Measurements from ENCODE around the gene MGMT.

Gene MGMT

GRCh38 chr10:129495256-129495655 is 28.2 kb downstream of the MGMT start:
- no peak for DNase-seq (ENCODE audit: low read depth in 2 of 2)

- DNase-seq (ENCODE audit: low read depth in 2 of 2): no peak
Measured at GRCh38 chr10:129495698-129496097, 28.7 kb downstream of the MGMT start.

GRCh38 chr10:129497013-129497412 is 30.0 kb downstream of the MGMT start:
- no peak for DNase-seq (ENCODE audit: low read depth in 2 of 2)

GRCh38 chr10:129498680-129499079 is 31.6 kb downstream of the MGMT start:
- DNase-seq (ENCODE audit: low read depth in 2 of 2): no peak

GRCh38 chr10:129500617-129501339 is 33.7 kb downstream of the MGMT start:
- no peak for DNase-seq (ENCODE audit: low read depth in 2 of 2)

GRCh38 chr10:129501652-129502436 is 34.8 kb downstream of the MGMT start:
- no peak for DNase-seq (ENCODE audit: low read depth in 2 of 2)

- DNase-seq (ENCODE audit: low read depth in 2 of 2): no peak
Measured at GRCh38 chr10:129502448-129502847, 35.4 kb downstream of the MGMT start.

- DNase-seq (ENCODE audit: low read depth in 2 of 2): no peak
Measured at GRCh38 chr10:129505500-129506075, 38.5 kb downstream of the MGMT start.

- no peak for DNase-seq (ENCODE audit: low read depth in 2 of 2)
Measured at GRCh38 chr10:129506101-129506797, 39.2 kb downstream of the MGMT start.

- no peak for DNase-seq (ENCODE audit: low read depth in 2 of 2)
Measured at GRCh38 chr10:129507216-129507889, 40.3 kb downstream of the MGMT start.

GRCh38 chr10:129509155-129509554 is 42.1 kb downstream of the MGMT start:
- no peak for DNase-seq (ENCODE audit: low read depth in 2 of 2)

GRCh38 chr10:129509835-129510234 is 42.8 kb downstream of the MGMT start:
- DNase-seq (ENCODE audit: low read depth in 2 of 2): no peak

GRCh38 chr10:129511086-129511485 is 44.0 kb downstream of the MGMT start:
- DNase-seq (ENCODE audit: low read depth in 2 of 2): no peak

- no peak for DNase-seq (ENCODE audit: low read depth in 2 of 2)
Measured at GRCh38 chr10:129511758-129512157, 44.7 kb downstream of the MGMT start.

- DNase-seq (ENCODE audit: low read depth in 2 of 2): no peak
Measured at GRCh38 chr10:129513312-129513711, 46.3 kb downstream of the MGMT start.

- no peak for DNase-seq (ENCODE audit: low read depth in 2 of 2)
Measured at GRCh38 chr10:129514568-129515451, 47.8 kb downstream of the MGMT start.

- no peak for DNase-seq (ENCODE audit: low read depth in 2 of 2)
Measured at GRCh38 chr10:129516846-129517679, 50.0 kb downstream of the MGMT start.

- DNase-seq (ENCODE audit: low read depth in 2 of 2): peak in 1 of 2 donors; percentile 8
Measured at GRCh38 chr10:129517680-129518057, 50.6 kb downstream of the MGMT start.

GRCh38 chr10:129518793-129519192 is 51.8 kb downstream of the MGMT start:
- DNase-seq (ENCODE audit: low read depth in 2 of 2): no peak
